OCI-LY7 (cell line): Measurements from ENCODE around the gene ARHGAP4. TPM values are rescaled to one million over a fixed set of nuclear protein-coding genes. Genes with fewer than 3 reads are reported as not detected.

Experiments
- BruUV-seq: library from RNA; stranded (reverse); fragments of 400-500 nt; replicated peaks from 2 replicates; lab custom pipeline; 2021; lab: Mats Ljungman, UMichigan
- CTCF ChIA-PET: fragments of 300-600 bp; sonication (Branson Sonifier 250); formaldehyde crosslinking; loops from one replicate; lab custom pipeline; 2022; ENCODE audit warnings: antibody characterized with exemption; ENCODE audit not compliant: unreplicated experiment; lab: Charles Lee
- POLR2A ChIA-PET: fragments of 300-600 bp; sonication (Branson Sonifier 250); formaldehyde crosslinking; loops from one replicate; lab custom pipeline; 2022; ENCODE audit warnings: antibody characterized with exemption; lab: Charles Lee
- DNase-seq: peaks from one replicate; pipeline ENCODE4 v3.0.0-alpha.2; 2015; ENCODE audit warnings: low spot score
- H2AFZ ChIP-seq: fragments of 200-600 bp; sonication (generic), shearing (Covaris generic); 2 replicates; pipeline ENCODE4 v1.6.1; 2014; ENCODE audit warnings: mild to moderate bottlenecking, antibody characterized with exemption, low read length, moderate library complexity
- H3K27ac ChIP-seq: fragments of 200-600 bp; sonication (generic); 2 replicates; pipeline ENCODE4 v1.5.1; 2014; ENCODE audit warnings: mixed run types, low read depth, mild to moderate bottlenecking, moderate library complexity, low read length, inconsistent platforms; ENCODE audit not compliant: poor library complexity, severe bottlenecking
- H3K36me3 ChIP-seq: fragments of 200-600 bp; sonication (generic); 2 replicates; pipeline ENCODE4 v1.6.1; 2014; ENCODE audit warnings: mild to moderate bottlenecking, antibody characterized with exemption, low read length, moderate library complexity, mixed read lengths; ENCODE audit not compliant: insufficient read depth
- H3K4me1 ChIP-seq: fragments of 200-600 bp; sonication (generic); 2 replicates; pipeline ENCODE4 v1.5.1; 2014; ENCODE audit warnings: mild to moderate bottlenecking, low read length; ENCODE audit not compliant: insufficient read depth, poor library complexity, severe bottlenecking
- H3K4me2 ChIP-seq: fragments of 200-600 bp; sonication (generic); 2 replicates; pipeline ENCODE4 v1.6.1; 2014; ENCODE audit warnings: mild to moderate bottlenecking, low read length
- H3K4me3 ChIP-seq: fragments of 200-600 bp; sonication (generic); 2 replicates; pipeline ENCODE4 v1.5.1; 2014; ENCODE audit warnings: mild to moderate bottlenecking, low read depth, low read length; ENCODE audit not compliant: poor library complexity, severe bottlenecking
- H3K79me2 ChIP-seq: fragments of 200-600 bp; sonication (generic); 2 replicates; pipeline ENCODE4 v1.6.1; 2016; ENCODE audit warnings: low read depth, mild to moderate bottlenecking, low read length, moderate library complexity, mixed read lengths; ENCODE audit not compliant: insufficient read depth
- H3K9me2 ChIP-seq: fragments of 200-600 bp; sonication (generic); 2 replicates; pipeline ENCODE4 v1.6.1; 2016; ENCODE audit warnings: mild to moderate bottlenecking, low read length, mixed read lengths; ENCODE audit not compliant: insufficient read depth
- H3K9me3 ChIP-seq: fragments of 200-600 bp; sonication (generic); 2 replicates; pipeline ENCODE4 v1.6.1; 2014; ENCODE audit warnings: mild to moderate bottlenecking, mixed run types, low read length, mixed read lengths
- H4K20me1 ChIP-seq: fragments of 200-600 bp; sonication (generic); 2 replicates; pipeline ENCODE4 v1.6.1; 2014; ENCODE audit warnings: mild to moderate bottlenecking, antibody characterized with exemption, low read length, moderate library complexity, mixed read lengths; ENCODE audit not compliant: insufficient read depth
- EZH2phosphoT487 ChIP-seq: fragments of 200-600 bp; sonication (generic); IDR thresholded peaks from 2 replicates; pipeline ENCODE4 v1.6.1; 2018; ENCODE audit warnings: low read depth, borderline replicate concordance, mild to moderate bottlenecking, mixed run types, antibody characterized with exemption, low read length, moderate library complexity, mixed read lengths
- intact Hi-C: fragments of 100-400 bp; cut with micrococcal nuclease; formaldehyde crosslinking; loops from one replicate; pipeline ENCODE4 v1.10.0; 2022; ENCODE audit not compliant: unreplicated experiment
- total RNA-seq, 2 experiments: library from RNA; depleted of rRNA in 1 of 2; stranded (reverse); fragments of >200 nt in 1 of 2; shearing (Covaris generic) in 1 of 2; gene quantifications; 2 replicates each; pipeline ENCODE4 v1.2.3, GENCODE V29; 2014 to 2022
- TF ChIP-seq, protein P1 (sequence below): fragments of 200-600 bp; sonication (generic); conservative IDR thresholded peaks from 2 replicates; pipeline ENCODE4 v1.5.1; 2014; ENCODE audit warnings: mild to moderate bottlenecking, antibody characterized with exemption, low read length, moderate library complexity, mixed read lengths

The ARHGAP4 gene
- total RNA-seq, 2 experiments from 2014 or later: 126 to 128 TPM

GRCh38 chrX:153957224-153957623 lies 31.2 kb upstream of the ARHGAP4 start:
- no peak for DNase-seq
- H2AFZ ChIP-seq: no peak overlapping the region
- no peaks in the 10 kb centered on the region for H3K4me1 ChIP-seq
- no peaks in the 10 kb centered on the region for H3K9me2 ChIP-seq
- H3K4me2 ChIP-seq: no peak overlapping the region
- no peaks in the 10 kb centered on the region for H4K20me1 ChIP-seq
- TF ChIP-seq, protein P1, sequence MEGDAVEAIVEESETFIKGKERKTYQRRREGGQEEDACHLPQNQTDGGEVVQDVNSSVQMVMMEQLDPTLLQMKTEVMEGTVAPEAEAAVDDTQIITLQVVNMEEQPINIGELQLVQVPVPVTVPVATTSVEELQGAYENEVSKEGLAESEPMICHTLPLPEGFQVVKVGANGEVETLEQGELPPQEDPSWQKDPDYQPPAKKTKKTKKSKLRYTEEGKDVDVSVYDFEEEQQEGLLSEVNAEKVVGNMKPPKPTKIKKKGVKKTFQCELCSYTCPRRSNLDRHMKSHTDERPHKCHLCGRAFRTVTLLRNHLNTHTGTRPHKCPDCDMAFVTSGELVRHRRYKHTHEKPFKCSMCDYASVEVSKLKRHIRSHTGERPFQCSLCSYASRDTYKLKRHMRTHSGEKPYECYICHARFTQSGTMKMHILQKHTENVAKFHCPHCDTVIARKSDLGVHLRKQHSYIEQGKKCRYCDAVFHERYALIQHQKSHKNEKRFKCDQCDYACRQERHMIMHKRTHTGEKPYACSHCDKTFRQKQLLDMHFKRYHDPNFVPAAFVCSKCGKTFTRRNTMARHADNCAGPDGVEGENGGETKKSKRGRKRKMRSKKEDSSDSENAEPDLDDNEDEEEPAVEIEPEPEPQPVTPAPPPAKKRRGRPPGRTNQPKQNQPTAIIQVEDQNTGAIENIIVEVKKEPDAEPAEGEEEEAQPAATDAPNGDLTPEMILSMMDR: no peak
- no peak for TF ChIP-seq EZH2phosphoT487
- intact Hi-C loops: no loop called here
- POLR2A ChIA-PET: interaction anchor here (1.3 kb wide), 1 partner anchor 9 kb away, joined by 4 read pairs; no protein-coding TSS in a partner anchor
- no peaks in the 10 kb centered on the region for H3K79me2 ChIP-seq
- H3K9me3 ChIP-seq: no peaks in the 10 kb centered on the region
- BruUV-seq: no TSS peak
- H3K36me3 ChIP-seq: peaks cover 99% of the 10 kb centered on the region
- no peak overlapping the region for H3K4me3 ChIP-seq
- CTCF ChIA-PET: no interaction called here
- no peak overlapping the region for H3K27ac ChIP-seq

- H3K36me3 ChIP-seq: peaks cover 99% of the 10 kb centered on the region
- no peaks in the 10 kb centered on the region for H3K79me2 ChIP-seq
- no peaks in the 10 kb centered on the region for H3K9me2 ChIP-seq
- intact Hi-C loops: no loop called here
- no peak overlapping the region for H3K27ac ChIP-seq
- no peaks in the 10 kb centered on the region for H3K4me1 ChIP-seq
- H3K4me3 ChIP-seq: no peak overlapping the region
- no peak for DNase-seq
- POLR2A ChIA-PET: no interaction called here
- no peaks in the 10 kb centered on the region for H3K9me3 ChIP-seq
- no peaks in the 10 kb centered on the region for H4K20me1 ChIP-seq
- CTCF ChIA-PET: no interaction called here
- TF ChIP-seq, protein P1: no peak
- no peak for TF ChIP-seq EZH2phosphoT487
- no TSS peak for BruUV-seq
- H3K4me2 ChIP-seq: no peak overlapping the region
- no peak overlapping the region for H2AFZ ChIP-seq
These were observed 30.2 kb upstream of the ARHGAP4 start for GRCh38 chrX:153956044-153956907.

DNA sequence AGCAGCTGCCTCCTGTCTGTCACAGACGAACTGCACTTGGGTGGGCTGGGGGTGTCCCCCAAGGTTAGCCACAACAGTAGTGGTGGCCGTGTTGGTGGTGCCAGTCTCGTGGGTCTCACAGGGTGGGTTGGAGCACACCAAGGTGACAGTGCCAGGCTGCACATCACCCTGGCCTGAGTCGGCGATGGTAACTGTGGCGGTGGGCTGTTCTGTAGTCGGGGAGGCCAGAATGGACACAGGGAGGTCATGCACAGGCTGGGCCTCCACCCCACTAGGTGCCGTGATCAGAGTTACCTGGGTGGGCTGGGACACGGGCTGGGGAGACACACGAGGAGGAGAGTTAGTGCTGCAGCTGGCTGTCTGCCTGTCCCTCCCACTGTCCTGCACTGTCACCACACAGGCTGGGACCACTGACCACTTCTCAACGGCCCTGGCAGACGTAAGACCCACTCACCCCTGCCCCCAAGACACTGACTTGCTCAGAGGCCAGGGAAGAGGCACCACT lies 29.2 kb upstream of the ARHGAP4 start:
- ChIA-PET POLR2A (no interaction called here), CTCF (no interaction called here)
- Histone ChIP-seq H3K4me3 (no peak overlapping the region), H3K27ac (no peak overlapping the region), H3K4me2 (no peak overlapping the region), H3K36me3 (peaks cover 99% of the 10 kb centered on the region), H3K9me2 (no peaks in the 10 kb centered on the region), H4K20me1 (no peaks in the 10 kb centered on the region), H3K9me3 (no peaks in the 10 kb centered on the region), H3K79me2 (no peaks in the 10 kb centered on the region), H2AFZ (no peak overlapping the region), H3K4me1 (no peaks in the 10 kb centered on the region)
- no peak for TF ChIP-seq EZH2phosphoT487
- TF ChIP-seq, protein P1: no peak
- intact Hi-C loops: no loop called here
- BruUV-seq: no TSS peak
- DNase-seq: no peak
